MM.1S (cell line): ENCODE measurements around the gene SRP54.

ENCODE experiments used
- EZH2 ChIP-seq: fragments of 300-600 bp; sonication (generic); optimal IDR thresholded peaks from 2 replicates; pipeline ENCODE3; 2017; ENCODE audit warnings: low read depth, mild to moderate bottlenecking, antibody characterized with exemption, low read length, mixed read lengths
- EZH2phosphoT487 ChIP-seq: fragments of 300-600 bp; sonication (generic); IDR thresholded peaks from 2 replicates; pipeline ENCODE4 v1.6.1; 2018; ENCODE audit warnings: antibody characterized with exemption, low read length
- TF ChIP-seq, protein P1 (sequence below): fragments of 300-600 bp; sonication (generic); IDR thresholded peaks from 2 replicates; pipeline ENCODE4 v1.5.1; 2016; ENCODE audit warnings: antibody characterized with exemption, low read length, mixed read lengths

DNA sequence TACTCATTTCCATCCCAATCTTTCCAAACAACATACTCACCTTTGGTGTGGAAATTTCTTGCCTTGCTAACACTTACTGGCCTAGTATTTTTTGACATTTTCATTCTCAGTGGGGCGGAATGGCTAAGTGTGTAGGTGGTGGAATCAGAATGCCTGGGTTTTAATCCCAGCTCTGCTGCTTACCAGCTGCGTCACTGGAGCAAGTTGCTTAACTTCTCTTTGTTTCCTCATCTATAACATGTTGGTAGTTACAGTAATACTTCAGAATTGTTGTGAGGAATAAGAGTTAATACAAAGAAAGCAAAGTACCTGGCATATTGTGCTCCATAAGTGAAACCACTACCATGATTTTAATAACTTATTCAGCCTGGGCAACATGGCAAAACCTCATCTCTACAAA, 60.3 kb downstream of the SRP54 start:
- TF ChIP-seq, protein P1, sequence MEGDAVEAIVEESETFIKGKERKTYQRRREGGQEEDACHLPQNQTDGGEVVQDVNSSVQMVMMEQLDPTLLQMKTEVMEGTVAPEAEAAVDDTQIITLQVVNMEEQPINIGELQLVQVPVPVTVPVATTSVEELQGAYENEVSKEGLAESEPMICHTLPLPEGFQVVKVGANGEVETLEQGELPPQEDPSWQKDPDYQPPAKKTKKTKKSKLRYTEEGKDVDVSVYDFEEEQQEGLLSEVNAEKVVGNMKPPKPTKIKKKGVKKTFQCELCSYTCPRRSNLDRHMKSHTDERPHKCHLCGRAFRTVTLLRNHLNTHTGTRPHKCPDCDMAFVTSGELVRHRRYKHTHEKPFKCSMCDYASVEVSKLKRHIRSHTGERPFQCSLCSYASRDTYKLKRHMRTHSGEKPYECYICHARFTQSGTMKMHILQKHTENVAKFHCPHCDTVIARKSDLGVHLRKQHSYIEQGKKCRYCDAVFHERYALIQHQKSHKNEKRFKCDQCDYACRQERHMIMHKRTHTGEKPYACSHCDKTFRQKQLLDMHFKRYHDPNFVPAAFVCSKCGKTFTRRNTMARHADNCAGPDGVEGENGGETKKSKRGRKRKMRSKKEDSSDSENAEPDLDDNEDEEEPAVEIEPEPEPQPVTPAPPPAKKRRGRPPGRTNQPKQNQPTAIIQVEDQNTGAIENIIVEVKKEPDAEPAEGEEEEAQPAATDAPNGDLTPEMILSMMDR, result no peak
- TF ChIP-seq EZH2phosphoT487 (no peak), EZH2 (no peak)
